VCaP (cell line): ENCODE results near the gene ARHGEF35.
"Not testable (repeated sequence)": the region's sequence is repeated elsewhere in the genome, so short reads cannot be mapped to it uniquely, and the experiment has no call there.

Source experiments
- H3K27ac ChIP-seq: fragments of 450-650 bp; 2 replicates; pipeline ENCODE4 v1.5.1; 2017

ARHGEF35 gene

DNA sequence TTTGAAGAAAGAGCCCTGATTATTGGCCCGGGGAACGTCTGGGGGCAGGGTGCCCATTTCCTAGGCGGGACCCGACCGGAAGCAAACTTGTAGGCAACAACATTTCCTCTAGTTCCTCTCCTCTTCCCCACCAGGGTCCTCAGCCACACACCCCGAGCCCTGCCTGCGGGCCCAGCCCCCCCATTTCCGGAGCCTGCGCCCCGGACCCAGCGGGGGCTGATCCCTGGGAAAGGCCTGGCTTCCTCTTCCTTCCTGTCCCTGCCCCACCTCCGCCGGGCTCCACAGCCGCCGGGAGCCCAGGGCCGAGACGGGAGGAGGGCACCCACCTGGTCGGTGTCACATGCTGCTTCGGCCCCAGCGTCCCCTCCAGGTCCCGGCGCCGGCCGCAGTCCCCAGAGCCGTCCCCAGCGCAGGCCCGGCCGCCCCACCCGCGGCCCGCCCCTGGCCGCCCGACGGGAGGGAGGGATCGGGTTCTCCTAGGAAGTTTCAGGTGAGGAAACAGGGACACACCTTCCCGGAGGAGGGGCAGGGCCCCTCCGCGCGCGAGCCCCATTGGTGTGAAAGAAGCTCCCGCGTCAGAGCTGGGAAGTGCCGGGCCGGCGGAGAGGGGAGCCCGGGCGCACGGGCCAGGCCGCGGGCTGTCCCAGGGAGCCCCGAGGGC, at the start of gene ARHGEF35:
ARHGEF35 (minus strand) TSS at position 622 of the 661 bp plus-strand sequence. CDS start 7,450 bp downstream, outside the sequence.
- not testable (repeated sequence) for H3K27ac ChIP-seq

- not testable (repeated sequence) for H3K27ac ChIP-seq
These were observed 49.7 kb upstream of the ARHGEF35 start for GRCh38 chr7:144245372-144245771.

GRCh38 chr7:144239365-144239764, 43.7 kb upstream of the ARHGEF35 start, which contains the start of gene OR2A42:
TSS of gene OR2A42 (minus strand) at chr7:144239605. CDS start at chr7:144232843, 6,762 bp downstream.
- H3K27ac ChIP-seq, result not testable (repeated sequence)

DNA sequence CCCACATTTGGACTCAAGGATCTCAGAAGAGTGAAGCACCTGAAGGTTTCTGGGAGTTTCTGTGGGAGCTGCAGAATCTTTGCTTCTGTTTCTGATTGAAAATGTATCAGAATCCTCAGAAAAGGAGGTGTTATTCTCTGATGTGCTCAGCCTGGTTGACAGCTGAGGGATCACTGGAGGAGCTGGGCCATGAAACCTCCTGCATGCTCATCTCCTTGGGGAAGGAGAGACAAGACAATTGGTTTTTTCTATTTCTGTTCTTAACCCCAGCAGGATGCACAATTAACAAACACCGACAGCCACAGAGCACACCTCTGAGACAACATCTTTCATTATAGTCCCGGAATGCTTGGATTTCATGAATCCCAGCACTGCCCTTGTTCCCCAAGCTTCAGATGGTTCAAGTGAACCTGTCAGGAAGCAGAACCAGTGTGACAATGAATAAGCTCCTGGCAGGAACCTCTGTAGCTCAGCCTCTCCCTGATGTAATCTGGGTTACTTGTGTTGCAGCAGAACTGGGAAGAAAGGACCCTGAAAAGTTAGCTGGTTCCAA, 43.0 kb upstream of the ARHGEF35 start:
- not testable (repeated sequence) for H3K27ac ChIP-seq

- not testable (repeated sequence) for H3K27ac ChIP-seq
These were observed 37.4 kb upstream of the ARHGEF35 start for GRCh38 chr7:144233039-144233438.

- H3K27ac ChIP-seq, result not testable (repeated sequence)
These were observed 35.4 kb upstream of the ARHGEF35 start for GRCh38 chr7:144231027-144231426.

DNA sequence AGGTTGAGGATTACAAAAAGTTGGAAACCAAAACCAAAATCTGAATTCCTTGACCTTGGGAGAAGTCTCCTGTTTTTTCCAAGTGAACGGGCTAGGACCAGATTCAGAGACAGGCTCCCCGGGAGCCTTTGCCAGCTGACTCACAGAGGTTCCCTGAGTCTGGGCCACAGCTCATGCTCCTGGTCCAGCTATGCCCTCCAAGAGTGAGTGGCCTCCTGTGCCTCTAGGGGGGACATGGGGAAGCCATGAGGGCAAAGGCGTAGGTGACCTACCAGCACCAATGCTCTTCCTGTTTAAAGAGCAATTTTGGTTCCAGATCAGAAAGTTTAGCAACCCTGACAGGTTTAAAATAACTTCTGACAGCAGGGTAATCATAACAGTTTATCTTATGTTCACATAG, 33.2 kb upstream of the ARHGEF35 start:
- not testable (repeated sequence) for H3K27ac ChIP-seq

DNA sequence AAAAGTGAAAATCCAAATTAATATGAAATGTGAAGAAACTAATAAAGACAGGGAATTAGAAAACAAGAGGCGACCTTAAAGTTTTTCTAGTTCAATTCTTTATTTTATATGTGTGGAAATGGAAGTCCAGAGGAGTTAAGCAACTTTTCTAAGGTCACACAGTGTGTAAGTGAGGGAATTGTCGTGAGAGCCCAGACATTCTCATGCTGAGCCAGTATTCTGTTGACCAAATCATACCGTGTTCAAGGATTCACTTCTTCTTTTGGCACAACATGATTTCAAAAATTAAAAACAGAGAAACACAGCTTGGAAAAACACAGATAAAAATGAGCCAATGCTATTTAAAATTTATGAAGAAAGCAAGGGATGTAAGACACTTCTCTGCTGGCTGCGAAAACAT, 31.2 kb upstream of the ARHGEF35 start:
- not testable (repeated sequence) for H3K27ac ChIP-seq

GRCh38 chr7:144223675-144224074, 28.0 kb upstream of the ARHGEF35 start:
- not testable (repeated sequence) for H3K27ac ChIP-seq

GRCh38 chr7:144220531-144220930, 24.9 kb upstream of the ARHGEF35 start:
- not testable (repeated sequence) for H3K27ac ChIP-seq

DNA sequence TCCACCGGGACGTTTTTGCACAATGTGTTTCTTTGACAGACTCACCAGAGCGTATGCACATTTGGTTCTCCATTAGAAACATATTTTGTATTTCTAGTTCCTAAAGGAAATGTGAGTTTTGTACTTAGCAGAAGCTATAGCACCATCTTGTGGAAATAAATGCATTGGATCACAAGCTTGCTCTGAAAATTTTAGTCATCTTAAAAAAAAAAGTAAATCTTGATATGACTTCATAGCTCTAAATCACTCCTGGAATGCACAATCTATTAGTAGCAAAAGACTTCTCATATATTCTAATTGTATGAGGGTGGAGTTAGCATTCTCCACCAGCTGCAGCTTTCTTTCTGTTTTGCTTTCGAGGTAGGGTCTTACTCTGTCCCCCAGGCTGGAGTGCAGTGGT, 23.5 kb upstream of the ARHGEF35 start:
- H3K27ac ChIP-seq, result not testable (repeated sequence)

GRCh38 chr7:144218581-144218980, 22.9 kb upstream of the ARHGEF35 start:
- H3K27ac ChIP-seq, result not testable (repeated sequence)

GRCh38 chr7:144217200-144217599, 21.6 kb upstream of the ARHGEF35 start:
- H3K27ac ChIP-seq, result not testable (repeated sequence)

GRCh38 chr7:144205306-144205705, 9.7 kb upstream of the ARHGEF35 start:
- not testable (repeated sequence) for H3K27ac ChIP-seq

DNA sequence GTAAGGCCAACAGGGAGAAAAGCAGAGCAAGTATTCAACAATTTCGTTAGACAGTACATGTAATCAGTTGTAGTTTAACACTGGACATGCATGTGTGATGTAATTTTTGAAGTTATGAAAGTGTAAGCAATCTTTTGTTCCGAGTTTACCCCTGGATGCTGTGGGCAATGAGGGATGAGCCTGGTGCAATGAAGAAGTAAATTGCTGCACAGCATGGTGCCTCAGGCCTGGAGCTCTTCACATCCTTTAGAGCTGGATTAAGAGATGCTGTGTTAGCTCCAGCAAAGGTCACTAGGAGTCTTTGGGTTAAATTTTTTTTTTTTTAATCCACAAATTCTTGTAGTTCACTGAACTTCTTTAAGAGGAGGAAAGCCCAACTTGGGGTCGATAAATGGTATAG, 7.5 kb upstream of the ARHGEF35 start:
- H3K27ac ChIP-seq, result not testable (repeated sequence)

- H3K27ac ChIP-seq, result not testable (repeated sequence)
These were observed 6.3 kb upstream of the ARHGEF35 start for GRCh38 chr7:144201978-144202377.

GRCh38 chr7:144198934-144199333, 3.3 kb upstream of the ARHGEF35 start:
- not testable (repeated sequence) for H3K27ac ChIP-seq

DNA sequence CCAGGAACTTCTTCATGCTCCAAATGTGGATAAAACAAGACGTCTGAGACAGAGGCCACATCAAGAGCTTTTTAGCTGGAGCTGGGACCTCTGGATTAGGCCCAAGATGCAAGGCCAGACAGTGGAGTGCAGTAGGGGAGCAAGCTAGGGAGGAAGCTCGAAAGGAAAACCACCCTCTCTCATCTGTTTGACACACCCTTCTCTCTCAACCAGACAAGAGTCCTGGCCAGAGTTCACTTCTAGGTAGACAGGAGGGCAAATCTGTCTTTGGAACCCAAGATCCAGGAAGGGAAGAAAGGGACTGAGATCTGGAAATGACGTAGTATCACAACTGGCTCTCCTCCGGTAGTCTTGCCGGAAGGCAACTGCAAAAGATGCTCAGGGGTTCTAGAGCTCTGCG, 1.2 kb downstream of the ARHGEF35 start:
- not testable (repeated sequence) for H3K27ac ChIP-seq

- not testable (repeated sequence) for H3K27ac ChIP-seq
These were observed 1.9 kb downstream of the ARHGEF35 start for GRCh38 chr7:144193782-144194181.

GRCh38 chr7:144188578-144189171, 7.0 kb downstream of the ARHGEF35 start:
- not testable (repeated sequence) for H3K27ac ChIP-seq

GRCh38 chr7:144187848-144188247, 7.8 kb downstream of the ARHGEF35 start:
- H3K27ac ChIP-seq, result not testable (repeated sequence)

DNA sequence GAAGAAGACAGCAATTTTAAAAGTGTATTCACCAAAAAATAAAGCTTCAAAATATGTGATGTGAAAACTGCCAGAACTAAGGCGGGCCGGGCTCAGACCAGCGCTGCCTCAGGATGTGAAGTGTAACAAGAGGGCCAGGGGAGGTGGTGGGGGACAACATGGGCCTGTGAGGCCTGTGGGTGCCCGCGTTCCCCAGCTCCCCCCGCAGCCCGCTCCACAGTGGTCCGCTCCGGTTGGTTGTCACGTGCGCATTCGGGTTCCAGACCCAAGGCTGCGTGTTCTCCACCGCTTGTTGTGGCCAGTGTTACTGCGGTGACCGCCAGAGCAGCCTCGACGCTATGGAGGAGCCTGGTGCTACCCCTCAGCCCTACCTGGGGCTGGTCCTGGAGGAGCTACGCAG, 12.5 kb downstream of the ARHGEF35 start, which contains the start of gene CTAGE4:
CTAGE4 (plus strand) TSS at position 301 of the 400 bp plus-strand sequence; CDS start at position 339, 38 bp downstream.
- not testable (repeated sequence) for H3K27ac ChIP-seq

DNA sequence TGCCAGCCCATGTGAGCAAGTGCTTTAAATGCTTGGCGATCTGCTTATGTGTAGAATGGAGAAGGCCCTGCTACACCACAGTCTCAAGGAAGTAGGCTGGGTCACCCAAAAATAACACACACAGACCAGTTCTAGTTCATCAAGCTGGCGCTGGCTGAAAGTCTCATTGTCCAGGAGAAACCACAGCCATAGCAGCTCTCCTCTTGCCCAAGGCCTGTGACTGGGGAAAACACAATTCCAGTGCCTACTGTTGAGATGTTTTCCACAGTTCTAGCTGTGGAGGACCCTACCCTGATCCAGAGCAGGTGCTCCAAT, 16.5 kb downstream of the ARHGEF35 start:
- not testable (repeated sequence) for H3K27ac ChIP-seq
